ENCODE measurements around the gene OR56A5. TPM values are rescaled to one million over a fixed set of nuclear protein-coding genes. Genes with fewer than 3 reads are reported as not detected.
"Not testable (repeated sequence)": the region's sequence is repeated elsewhere in the genome, so short reads cannot be mapped to it uniquely, and the experiment has no call there.

Gene OR56A5, protein sequence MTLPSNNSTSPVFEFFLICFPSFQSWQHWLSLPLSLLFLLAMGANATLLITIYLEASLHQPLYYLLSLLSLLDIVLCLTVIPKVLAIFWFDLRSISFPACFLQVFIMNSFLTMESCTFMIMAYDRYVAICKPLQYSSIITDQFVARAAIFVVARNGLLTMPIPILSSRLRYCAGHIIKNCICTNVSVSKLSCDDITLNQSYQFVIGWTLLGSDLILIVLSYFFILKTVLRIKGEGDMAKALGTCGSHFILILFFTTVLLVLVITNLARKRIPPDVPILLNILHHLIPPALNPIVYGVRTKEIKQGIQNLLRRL
- total RNA-seq, result not detected
- long read RNA-seq, result 0 reads

DNA sequence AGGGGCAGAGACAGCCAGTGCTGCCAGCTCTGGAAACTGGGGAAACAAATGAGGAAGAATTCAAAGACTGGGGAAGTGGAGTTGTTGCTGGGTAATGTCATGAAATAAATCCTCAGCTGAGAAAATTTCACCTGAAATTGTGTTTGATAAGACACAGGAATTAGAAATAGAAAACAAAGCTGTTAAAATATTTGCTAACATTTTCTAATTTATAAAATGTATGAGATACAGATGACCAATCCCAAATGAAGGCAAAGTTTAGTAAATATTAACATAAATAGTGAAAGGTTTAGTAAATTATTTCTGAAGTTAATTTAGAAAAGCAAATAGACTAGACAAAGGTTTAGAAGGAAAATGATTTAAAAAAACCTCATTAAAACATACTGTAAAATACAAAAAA, at the start of gene OR56A5:
Gene OR56A5 (minus strand): TSS at position 101 of the 400 bp plus-strand sequence. CDS start 0 bp downstream, at position 101.
- ATAC-seq (no peak), DNase-seq (no peak)
- intact Hi-C loops (cut with DNase I), result no loop called here

DNA sequence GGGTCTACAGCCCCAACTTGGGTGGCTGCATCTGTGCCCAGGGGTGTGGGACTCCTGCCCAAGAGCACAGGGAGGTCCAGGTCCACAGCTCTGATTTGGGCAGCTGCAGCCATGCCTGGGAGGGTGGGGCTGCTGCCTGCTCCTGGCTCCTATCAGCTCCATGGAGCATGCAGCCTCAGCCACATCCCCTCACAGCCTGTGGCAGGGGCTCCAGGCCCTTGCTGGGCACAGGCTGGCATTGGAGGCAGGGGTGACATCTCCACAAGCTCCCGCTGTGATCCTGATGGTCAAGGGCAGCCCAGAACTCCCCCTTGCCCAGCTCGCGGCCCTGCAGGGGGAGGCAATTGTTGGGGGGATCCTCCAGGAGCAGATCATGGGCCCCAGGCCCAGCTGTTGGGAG, 44.7 kb upstream of the OR56A5 start:
- ATAC-seq, result no peak
- DNase-seq, result no peak
- intact Hi-C loops (cut with DNase I), result no loop called here

DNA sequence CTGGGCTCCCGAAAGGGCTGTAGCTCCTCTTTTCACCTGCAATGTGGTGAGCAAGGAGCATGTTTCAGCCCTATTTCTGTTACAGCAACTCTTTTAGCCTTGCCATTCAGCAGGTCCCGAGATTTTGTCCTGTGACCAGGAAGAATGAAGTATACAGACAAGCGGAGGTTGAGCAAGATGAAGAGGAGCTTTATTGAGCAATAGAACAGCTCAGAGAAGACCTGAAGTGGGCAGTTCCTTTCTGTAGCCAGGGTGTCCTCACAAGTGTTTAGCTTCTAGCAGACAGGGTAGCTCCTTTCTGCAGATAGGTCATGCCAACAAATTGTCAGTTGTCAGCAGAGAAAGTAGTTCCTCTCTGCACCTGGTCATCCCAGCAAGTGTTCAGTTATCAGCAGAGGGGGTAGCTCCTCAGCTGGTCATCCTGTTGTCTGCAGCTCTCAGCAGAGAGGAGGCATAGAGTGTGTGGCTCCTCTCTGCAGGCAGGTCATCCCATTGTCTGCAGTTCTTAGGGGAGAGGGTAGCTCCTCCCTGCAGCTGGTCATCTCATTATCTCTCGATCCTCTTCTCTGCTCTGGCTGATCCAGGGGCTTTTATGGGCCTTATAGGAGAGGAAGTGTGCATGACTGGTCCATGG, 43.9 kb upstream of the OR56A5 start:
- ATAC-seq (no peak), DNase-seq (no peak)
- intact Hi-C loops (cut with DNase I), result no loop called here

DNA sequence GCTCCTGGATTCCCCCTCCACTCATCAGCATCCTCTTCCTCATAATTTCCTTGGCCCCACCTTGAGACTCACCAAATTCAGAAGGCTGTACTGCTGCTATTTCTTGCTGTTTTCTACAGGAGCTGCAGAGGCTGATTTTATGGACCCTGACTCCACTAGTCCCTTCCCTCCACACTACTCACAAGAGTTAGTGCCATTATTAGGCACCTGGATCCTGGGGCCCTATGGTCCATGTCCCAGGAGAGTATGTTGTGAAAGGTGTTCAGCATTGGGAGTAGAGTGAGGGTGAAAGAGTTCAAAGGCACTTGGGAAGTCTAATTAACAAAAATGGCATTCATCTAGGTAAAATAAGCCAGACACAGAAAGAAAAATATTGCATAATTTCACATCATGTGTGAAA, 38.6 kb upstream of the OR56A5 start, which contains the start of gene OR56A4:
Gene OR56A4 (minus strand): TSS at position 101 of the 400 bp plus-strand sequence. CDS start 3,954 bp downstream, outside the sequence.
- DNase-seq, result no peak
- no peak for ATAC-seq
- intact Hi-C loops (cut with DNase I), result no loop called here

DNA sequence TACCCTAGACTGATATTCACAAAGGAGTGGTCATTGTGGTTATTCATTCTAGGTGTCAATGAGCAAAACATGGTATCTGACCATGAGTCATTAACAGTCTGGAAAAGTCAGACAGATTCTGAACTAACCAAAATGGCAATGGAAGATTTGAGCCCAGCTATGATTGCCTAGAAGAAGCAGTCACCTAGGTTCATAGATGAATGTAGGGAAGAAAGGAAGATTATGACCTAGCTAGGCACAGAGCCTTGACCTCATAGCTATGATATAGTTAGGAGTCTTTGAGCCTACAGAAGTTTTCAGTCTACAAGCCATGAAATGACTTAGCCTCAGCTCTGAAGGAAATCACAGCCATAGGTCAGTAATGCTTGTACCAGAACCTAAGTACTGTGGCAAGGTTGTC, 38.1 kb upstream of the OR56A5 start:
- DNase-seq (no peak), ATAC-seq (no peak)
- intact Hi-C loops (cut with DNase I), result no loop called here

DNA sequence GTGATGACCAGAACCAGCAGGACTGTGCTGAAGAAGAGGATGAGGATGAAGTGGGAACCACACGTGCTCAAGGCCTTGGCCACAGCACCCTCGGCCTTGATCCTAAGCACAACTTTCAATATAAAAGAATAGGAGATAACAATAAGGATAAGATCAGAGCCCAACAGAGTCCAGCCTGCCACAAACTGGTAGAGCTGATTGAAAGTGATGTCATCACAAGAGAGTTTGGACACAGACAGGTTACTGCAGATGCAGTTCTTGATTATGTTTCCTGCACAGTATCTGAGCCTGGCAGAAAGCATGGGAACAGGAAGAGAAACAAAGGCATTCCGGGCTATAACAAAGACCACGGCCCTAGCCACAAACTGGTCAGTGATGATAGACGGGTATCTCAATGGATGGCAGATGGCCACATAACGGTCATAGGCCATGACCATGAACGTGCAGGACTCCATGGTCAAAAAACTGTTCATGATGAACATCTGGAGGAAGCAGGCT, 34.0 kb upstream of the OR56A5 start:
- ATAC-seq (no peak), DNase-seq (no peak)
- intact Hi-C loops (cut with DNase I), result no loop called here

DNA sequence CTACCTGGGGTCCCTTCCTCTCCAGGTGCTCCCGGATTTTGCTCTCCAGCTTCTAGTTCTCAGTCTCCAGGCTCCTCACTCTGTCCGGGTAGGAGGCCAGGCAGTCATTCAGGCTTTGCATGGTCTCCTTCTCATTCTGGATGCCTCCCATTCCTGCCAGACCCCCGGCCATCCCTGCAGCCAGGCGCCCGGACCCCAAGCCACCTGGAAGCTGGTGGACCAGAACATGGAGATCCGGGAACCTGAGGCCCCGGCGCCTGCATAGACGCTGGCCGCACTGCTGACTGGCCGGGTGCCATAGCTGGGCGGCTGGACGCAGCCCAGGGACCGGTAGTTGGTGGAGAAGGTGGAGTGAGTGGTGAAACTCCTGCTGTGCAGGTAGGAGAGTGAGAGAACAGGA, 26.5 kb upstream of the OR56A5 start:
- no peak for DNase-seq
- ATAC-seq, result no peak
- intact Hi-C loops (cut with DNase I), result no loop called here

DNA sequence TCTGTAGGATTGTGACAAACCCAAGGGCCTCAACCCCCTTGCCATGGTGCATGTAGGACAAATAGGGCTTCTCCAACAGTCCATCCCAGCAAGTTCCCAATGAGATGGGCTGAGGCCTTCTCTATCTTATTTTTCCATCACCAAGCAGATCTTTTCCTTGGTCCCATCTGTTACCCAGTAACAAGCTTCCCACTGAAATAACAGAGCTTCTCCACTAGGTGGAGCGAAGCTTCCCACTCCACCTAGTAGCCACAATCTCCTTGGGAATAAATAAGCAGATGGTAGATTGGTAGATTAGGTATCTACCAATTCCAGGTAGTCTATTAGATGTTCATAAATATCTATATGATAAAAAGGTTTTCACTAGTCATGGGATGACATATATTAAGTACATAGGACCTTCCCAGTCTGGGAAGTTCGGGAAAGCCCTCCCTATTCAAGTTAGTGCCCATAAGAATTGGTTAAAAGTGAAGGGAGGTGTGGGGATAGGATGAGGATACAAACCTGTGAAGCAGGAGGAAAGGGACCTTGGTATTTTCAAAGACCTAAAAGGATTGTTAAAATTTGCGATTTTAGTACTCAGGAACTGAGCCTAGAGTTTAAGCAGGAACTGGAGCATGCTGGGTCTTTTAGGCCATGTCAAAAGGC, 24.4 kb upstream of the OR56A5 start:
- DNase-seq (no peak), ATAC-seq (no peak)
- intact Hi-C loops (cut with DNase I), result no loop called here

DNA sequence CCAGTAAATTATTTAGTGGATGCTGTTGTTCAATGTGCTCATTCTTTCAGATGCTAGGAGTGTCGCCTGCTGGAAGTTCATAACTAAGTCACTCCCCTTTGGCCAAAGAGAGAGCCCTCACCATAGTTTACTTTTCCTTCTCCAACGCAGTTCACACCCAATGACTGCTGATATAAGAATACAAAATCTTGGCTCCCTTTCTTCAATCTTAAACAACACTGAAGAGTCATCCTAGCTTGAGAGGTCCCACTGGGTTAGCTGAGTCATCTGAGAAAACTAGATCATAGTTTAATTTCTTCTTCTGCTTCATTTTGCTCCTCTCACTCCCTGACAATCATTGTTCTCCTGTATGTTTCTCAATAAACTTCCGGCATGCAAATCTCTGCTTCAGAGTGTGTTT, 23.9 kb upstream of the OR56A5 start:
- no peak for ATAC-seq
- intact Hi-C loops (cut with DNase I), result no loop called here

DNA sequence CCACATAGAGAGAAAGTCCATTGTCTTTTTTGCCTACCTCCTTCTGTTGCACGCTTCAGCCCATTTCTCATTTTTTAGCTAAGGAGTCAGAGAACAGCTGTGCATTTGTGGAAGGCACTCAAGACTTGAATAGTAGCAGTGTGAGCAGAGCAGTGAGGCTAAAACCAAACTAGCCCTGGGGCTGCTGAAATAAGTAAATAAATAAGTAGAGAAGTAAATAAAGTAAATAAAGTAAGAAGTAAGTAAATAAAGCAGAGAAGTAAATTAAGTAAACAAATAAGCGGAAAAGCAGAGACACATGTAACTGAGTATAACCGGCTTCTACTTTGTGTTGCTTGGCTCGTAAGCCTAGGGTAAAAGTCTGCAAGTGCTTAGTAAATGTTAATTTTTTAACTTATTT, 20.9 kb upstream of the OR56A5 start:
- ATAC-seq, result no peak
- intact Hi-C loops (cut with DNase I), result no loop called here
- no peak for DNase-seq

More for the DNA sequence above, 23.9 kb upstream of the OR56A5 start:
- no peak for DNase-seq

DNA sequence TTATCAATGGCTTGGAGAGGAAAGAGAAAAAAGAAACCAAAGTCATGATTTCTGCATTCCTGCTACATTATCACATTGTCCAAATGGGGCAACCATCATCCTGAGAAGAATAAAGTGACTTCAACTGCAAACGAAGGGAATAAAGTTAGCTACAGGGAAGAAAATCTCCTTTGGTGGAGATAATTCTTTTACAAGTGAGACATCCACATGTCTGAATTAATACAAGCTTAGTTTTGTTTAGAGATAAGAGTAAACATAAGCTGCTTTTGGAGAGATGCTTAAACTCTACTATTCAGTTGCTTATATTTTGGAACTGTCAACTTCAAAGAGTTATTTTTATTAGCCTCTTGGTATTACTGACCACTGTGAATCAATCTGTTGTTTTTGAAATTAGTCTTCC, 18.6 kb upstream of the OR56A5 start, which contains the start of gene OR52L1:
Gene OR52L1 (minus strand): TSS at position 101 of the 400 bp plus-strand sequence. CDS start 55 bp downstream, at position 46.
- intact Hi-C loops (cut with DNase I), result no loop called here
- ATAC-seq, result no peak
- no peak for DNase-seq

DNA sequence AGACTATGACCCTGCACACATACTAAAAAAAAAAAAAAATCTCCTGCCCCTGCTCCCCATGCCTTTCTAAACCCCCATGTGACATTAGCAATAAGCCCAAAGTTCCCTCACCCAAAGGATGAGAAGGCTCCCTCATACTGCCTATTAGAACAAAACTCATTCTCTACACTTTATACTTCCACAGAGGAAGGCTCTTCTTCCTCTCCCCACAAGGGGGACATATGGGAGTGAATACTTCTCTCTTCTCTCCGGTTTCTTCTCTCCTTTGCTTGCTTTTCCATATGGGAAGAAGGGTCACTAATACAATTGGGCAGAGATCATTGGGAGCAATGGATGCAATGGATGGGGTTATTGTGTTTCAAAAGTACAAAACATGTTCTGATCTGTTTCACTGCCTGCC, 15.1 kb upstream of the OR56A5 start:
- DNase-seq (no peak), ATAC-seq (no peak)
- intact Hi-C loops (cut with DNase I), result no loop called here

DNA sequence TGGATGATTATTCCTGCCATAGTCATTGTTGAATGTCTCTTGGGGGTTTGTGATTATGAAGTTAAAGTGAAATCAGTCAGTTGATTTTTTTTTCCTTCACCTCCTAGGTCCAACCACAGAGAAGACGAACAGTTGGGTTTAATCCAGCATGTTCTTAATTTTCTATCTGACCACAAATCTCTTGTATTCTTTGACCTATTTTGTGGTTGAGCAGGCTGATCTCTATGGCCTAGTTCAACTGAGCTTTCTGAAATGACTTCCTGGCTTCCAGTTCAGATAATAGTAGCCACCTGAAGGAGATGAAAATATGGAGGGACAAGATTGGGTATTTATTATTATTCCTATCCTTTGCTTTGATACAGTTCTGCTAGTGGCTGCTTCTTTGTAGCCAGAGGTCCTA, 5.2 kb upstream of the OR56A5 start:
- no peak for ATAC-seq
- intact Hi-C loops (cut with DNase I), result no loop called here
- no peak for DNase-seq

DNA sequence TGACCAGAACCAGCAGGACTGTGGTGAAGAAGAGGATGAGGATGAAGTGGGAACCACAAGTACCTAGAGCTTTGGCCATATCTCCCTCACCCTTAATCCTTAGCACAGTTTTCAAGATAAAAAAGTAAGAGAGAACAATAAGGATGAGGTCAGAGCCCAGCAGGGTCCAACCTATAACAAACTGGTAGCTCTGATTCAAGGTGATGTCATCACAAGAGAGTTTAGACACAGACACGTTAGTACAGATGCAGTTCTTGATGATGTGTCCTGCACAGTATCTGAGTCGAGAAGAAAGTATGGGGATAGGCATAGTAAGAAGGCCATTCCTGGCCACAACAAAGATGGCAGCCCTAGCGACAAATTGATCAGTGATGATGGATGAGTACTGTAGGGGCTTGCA, 586 bp downstream of the OR56A5 start:
- intact Hi-C loops (cut with DNase I), result no loop called here
- DNase-seq (no peak), ATAC-seq (no peak)

DNA sequence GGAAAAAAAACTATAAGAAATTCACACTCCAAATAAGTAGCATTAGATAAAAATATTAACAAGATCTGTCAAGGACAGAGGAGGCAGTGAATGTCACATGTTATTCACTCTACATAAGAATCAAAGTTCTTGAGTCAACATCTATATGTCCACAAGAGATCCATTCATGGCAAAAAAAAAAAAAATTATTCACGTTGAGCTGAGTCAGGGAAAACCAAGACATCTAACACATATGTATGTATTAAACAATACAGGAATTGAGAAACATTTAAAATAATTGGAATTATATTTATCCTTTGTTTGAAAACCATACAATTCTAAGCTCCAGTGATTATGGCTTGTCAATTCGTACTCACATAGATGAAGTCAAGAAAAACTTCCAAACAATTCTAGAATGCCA, 1.3 kb downstream of the OR56A5 start:
- DNase-seq (no peak), ATAC-seq (no peak)
- intact Hi-C loops (cut with DNase I), result no loop called here

DNA sequence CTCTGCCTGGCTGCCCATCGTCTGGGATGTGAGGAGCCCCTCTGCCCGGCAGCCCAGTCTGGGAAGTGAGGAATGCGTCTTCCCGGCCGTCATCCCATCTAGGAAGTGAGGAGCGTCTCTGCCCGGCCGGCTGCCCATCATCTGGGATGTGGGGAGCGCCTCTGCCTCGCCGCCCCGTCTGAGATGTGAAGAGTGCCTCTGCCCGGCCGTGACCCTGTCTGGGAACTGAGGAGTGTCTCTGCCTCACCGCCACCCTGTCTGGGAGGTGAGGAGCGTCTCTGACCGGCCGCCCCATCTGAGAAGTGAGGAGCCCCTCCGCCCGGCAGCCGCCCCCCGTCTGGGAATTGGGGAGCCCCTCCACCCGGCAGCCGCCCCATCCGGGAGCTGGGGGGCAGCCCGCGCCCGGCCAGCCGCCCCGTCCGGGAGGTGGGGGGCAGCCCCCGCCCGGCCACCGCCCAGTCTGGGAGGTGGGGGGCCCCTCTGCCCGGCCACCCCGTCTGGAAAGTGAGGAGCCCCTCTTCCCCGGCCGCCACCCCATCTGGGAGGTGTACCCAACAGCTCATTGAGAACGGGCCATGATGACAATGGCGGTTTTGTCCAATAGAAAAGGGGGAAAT, 7.5 kb downstream of the OR56A5 start:
- intact Hi-C loops (cut with DNase I); DNase-seq; ATAC-seq: not testable (repeated sequence)

DNA sequence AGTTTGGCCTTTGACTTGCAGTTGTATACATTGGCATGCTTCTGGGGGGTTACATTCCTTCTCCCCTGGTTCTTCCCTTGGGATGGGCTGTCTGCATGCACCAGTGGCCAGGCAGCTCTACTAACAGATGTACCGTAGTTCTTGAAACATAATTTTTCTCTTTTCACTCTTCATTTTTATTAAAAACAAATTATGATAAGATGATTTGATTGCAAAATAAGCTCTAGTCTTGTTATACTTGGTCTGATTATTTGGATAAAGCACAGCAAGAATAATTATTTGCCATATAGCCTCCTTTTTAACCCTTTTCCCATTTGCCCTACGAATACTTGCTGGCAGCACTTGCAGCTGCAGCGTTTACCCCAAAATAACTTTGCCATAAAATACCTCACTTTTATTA, 12.7 kb downstream of the OR56A5 start:
- DNase-seq, result no peak
- intact Hi-C loops (cut with DNase I), result no loop called here
- ATAC-seq, result no peak

DNA sequence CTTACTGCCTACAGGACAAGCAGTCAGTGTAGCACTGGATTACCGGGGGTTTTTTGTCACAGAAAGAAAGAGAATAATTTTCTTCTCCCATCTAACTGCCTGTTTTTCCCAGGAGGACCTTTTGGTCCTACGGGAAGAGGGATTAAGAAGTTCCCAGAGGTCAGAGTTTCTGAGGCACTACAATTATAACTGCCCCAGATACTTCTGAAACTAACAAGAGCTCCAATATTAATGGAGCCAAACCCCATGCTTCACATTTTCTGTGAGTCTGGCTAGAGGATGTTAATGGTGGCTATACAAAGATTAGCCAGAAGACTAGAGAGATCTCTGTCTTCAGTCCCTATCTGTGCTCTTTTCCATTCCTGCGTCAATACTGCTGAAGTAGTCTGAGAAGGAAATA, 26.3 kb downstream of the OR56A5 start, which contains the start of gene OR56A3:
Gene OR56A3 (plus strand): TSS at position 301 of the 400 bp plus-strand sequence. CDS start 5,096 bp downstream, outside the sequence.
- intact Hi-C loops (cut with DNase I), result no loop called here
- DNase-seq (no peak), ATAC-seq (no peak)

DNA sequence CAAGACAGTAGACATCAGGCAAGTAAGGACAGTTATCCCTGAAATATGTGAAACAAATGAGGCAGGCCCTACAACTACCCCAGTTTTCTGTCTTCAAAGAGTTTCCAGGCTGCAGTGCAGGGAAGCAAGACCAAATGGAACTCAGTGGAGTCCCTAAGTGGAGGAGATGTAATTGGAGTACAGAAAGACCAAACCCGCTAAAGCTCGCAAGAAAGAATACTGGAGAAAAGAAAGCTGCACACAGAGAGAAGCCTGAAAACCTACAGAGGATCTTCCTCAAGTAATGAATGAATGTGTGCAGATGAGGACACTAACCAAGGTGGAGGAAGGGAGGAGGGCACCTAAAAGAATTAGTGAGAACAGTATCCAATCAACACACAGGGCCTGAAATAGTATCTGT, 27.5 kb downstream of the OR56A5 start:
- DNase-seq (no peak), ATAC-seq (no peak)
- intact Hi-C loops (cut with DNase I), result no loop called here

DNA sequence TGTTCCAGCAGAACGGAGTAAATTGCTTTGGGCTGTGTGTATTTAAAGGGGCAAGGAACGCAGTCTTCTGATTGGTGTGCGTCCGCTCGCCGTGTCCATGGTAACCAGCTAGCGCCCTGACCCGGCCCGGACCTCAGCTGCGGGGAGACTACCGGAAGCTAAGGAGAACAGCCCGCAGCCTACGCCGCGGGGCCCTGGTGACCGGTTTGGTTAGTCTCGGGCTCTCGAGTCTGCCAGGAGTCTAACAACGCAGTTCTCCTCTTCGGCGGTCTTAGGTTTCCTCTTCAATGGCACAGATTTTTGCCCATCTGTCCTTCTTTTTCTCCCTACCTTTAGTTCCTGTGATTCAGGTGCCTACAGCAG, 29.7 kb downstream of the OR56A5 start:
- ATAC-seq (no peak), DNase-seq (no peak)
- intact Hi-C loops (cut with DNase I), result no loop called here
